HG02938 (cell line): Measurements from ENCODE around the gene SAP130.

Experiments
- ATAC-seq: cut with Tn5 transposase; IDR thresholded peaks from one replicate; pipeline ENCODE4 v1.9.1; 2021; ENCODE audit warnings: mild to moderate bottlenecking, moderate library complexity; ENCODE audit not compliant: unreplicated experiment

The SAP130 gene

GRCh38 chr2:128027801-128028667 lies at the start of gene SAP130:
TSS of gene SAP130 (minus strand) at chr2:128028059. CDS start at chr2:128026292, 1,767 bp downstream.
- peak; percentile 70 for ATAC-seq

- no peak for ATAC-seq
These were observed 48.7 kb upstream of the SAP130 start for GRCh38 chr2:128076461-128077106.

- no peak for ATAC-seq
These were observed 45.4 kb upstream of the SAP130 start for GRCh38 chr2:128073278-128073677.

- no peak for ATAC-seq
These were observed 41.9 kb upstream of the SAP130 start for GRCh38 chr2:128069769-128070168.

GRCh38 chr2:128064353-128064752 lies 36.5 kb upstream of the SAP130 start:
- no peak for ATAC-seq

GRCh38 chr2:128062571-128062970 lies 34.7 kb upstream of the SAP130 start:
- no peak for ATAC-seq

GRCh38 chr2:128058114-128058513 lies 30.3 kb upstream of the SAP130 start:
- ATAC-seq = no peak

GRCh38 chr2:128057334-128057733 lies 29.5 kb upstream of the SAP130 start:
- no peak for ATAC-seq

- ATAC-seq = no peak
These were observed 26.4 kb upstream of the SAP130 start for GRCh38 chr2:128054104-128054885.

GRCh38 chr2:128053331-128053730 lies 25.5 kb upstream of the SAP130 start:
- ATAC-seq = no peak

GRCh38 chr2:128043041-128043440 lies 15.2 kb upstream of the SAP130 start:
- no peak for ATAC-seq

- ATAC-seq = no peak
These were observed 13.7 kb upstream of the SAP130 start for GRCh38 chr2:128041561-128041960.

GRCh38 chr2:128040166-128040771 lies 12.4 kb upstream of the SAP130 start:
- no peak for ATAC-seq

- no peak for ATAC-seq
These were observed 11.7 kb upstream of the SAP130 start for GRCh38 chr2:128039535-128039934.

- no peak for ATAC-seq
These were observed 10.6 kb upstream of the SAP130 start for GRCh38 chr2:128038411-128038810.

- no peak for ATAC-seq
These were observed 9.8 kb upstream of the SAP130 start for GRCh38 chr2:128037649-128038048.

- ATAC-seq = no peak
These were observed 9.1 kb upstream of the SAP130 start for GRCh38 chr2:128036748-128037607.

- ATAC-seq = no peak
These were observed 4.2 kb upstream of the SAP130 start for GRCh38 chr2:128032092-128032491.

- ATAC-seq = no peak
These were observed 802 bp upstream of the SAP130 start for GRCh38 chr2:128028668-128029054.

- peak; percentile 74 for ATAC-seq
These were observed 520 bp downstream of the SAP130 start for GRCh38 chr2:128027278-128027800.
